Caki2 (cell line): ENCODE data around the gene CCDC117. TPM values are rescaled to one million over a fixed set of nuclear protein-coding genes. Genes with fewer than 3 reads are reported as not detected.

ENCODE experiments used
- total RNA-seq: library from RNA; depleted of rRNA; stranded (reverse); fragments of >200 nt; shearing (Covaris generic); gene quantifications from 2 replicates; pipeline ENCODE4 v1.2.3, GENCODE V29; 2014; ENCODE audit warnings: low replicate concordance; rRNA removed

CCDC117 gene
- total RNA-seq, 1 experiment from 2014 or later, result 34.5 TPM

Other genes with a start within 250 kb of the CCDC117 start
- 2.2 and 9.8 TPM in 2 replicates for gene TTC28, start 92.9 kb upstream of the CCDC117 start, total RNA-seq
- gene CHEK2, start 30.9 kb upstream of the CCDC117 start, total RNA-seq, result 55.7 and 65.4 TPM in 2 replicates
- 37.9 and 51.9 TPM in 2 replicates for gene HSCB, start 30.7 kb upstream of the CCDC117 start, total RNA-seq
- 300 and 337 TPM in 2 replicates for gene XBP1, start 27.9 kb downstream of the CCDC117 start, total RNA-seq
- 9.6 and 11.1 TPM in 2 replicates for gene ZNRF3, start 110.9 kb downstream of the CCDC117 start, total RNA-seq